OCI-LY3 (cell line): ENCODE data around the gene CLDN15.

Experiments used
- H2AFZ ChIP-seq: fragments of 200-600, 300-600 bp; shearing (Covaris generic); 2 replicates; pipeline ENCODE4 v1.6.0; 2014; ENCODE audit warnings: antibody characterized with exemption, low read depth, low read length
- H3K27ac ChIP-seq: fragments of 200-600, 300-600 bp; sonication (generic); 2 replicates; pipeline ENCODE4 v1.5.1; 2014; ENCODE audit warnings: mild to moderate bottlenecking, low read length, moderate library complexity, mixed read lengths
- H3K27me3 ChIP-seq: fragments of 200-600, 300-600 bp; sonication (generic); 2 replicates; pipeline ENCODE4 v1.6.1; 2014; ENCODE audit warnings: low read depth, low read length, mixed read lengths
- H3K36me3 ChIP-seq: fragments of 200-600, 300-600 bp; sonication (generic); replicated peaks from 2 replicates; pipeline ENCODE3; 2014; ENCODE audit warnings: low read depth, low read length, mixed read lengths
- H3K4me1 ChIP-seq: fragments of 300-600, 200-600 bp; sonication (generic); 2 replicates; pipeline ENCODE4 v1.6.1; 2014; ENCODE audit warnings: low read length, mixed read lengths
- H3K4me2 ChIP-seq: fragments of 200-600, 300-600 bp; sonication (generic); 2 replicates; pipeline ENCODE4 v1.6.1; 2014; ENCODE audit warnings: low read length, mixed read lengths
- H3K4me3 ChIP-seq: fragments of 300-600, 200-600 bp; sonication (generic); 2 replicates; pipeline ENCODE4 v1.5.1; 2014; ENCODE audit warnings: antibody characterized with exemption, mild to moderate bottlenecking, low read length, moderate library complexity
- H3K79me2 ChIP-seq: fragments of 300-600, 200-600 bp; shearing (Covaris generic); 2 replicates; pipeline ENCODE4 v1.6.1; 2014; ENCODE audit warnings: mild to moderate bottlenecking, low read length, mixed read lengths
- H3K9ac ChIP-seq: fragments of 300-600, 200-600 bp; shearing (Covaris generic); 2 replicates; pipeline ENCODE4 v1.6.0; 2014; ENCODE audit warnings: mild to moderate bottlenecking, low read length, moderate library complexity
- H3K9me3 ChIP-seq: fragments of 200-600, 300-600 bp; shearing (Covaris generic); 2 replicates; pipeline ENCODE4 v1.6.1; 2014; ENCODE audit warnings: low read length, mixed read lengths; ENCODE audit not compliant: insufficient read depth
- H4K20me1 ChIP-seq: fragments of 200-600, 300-600 bp; sonication (generic); 2 replicates; pipeline ENCODE4 v1.6.1; 2016; ENCODE audit warnings: low read length, mixed read lengths; ENCODE audit not compliant: insufficient read depth
- EZH2phosphoT487 ChIP-seq: fragments of 200-600 bp; shearing (Covaris generic); IDR thresholded peaks from 2 replicates; pipeline ENCODE4 v1.6.1; 2018; ENCODE audit warnings: antibody characterized with exemption, mixed run types, low read depth
- TF ChIP-seq, protein P1 (sequence below): fragments of 200-600, 300-600 bp; sonication (generic); IDR thresholded peaks from 2 replicates; pipeline ENCODE4 v1.5.1; 2014; ENCODE audit warnings: antibody characterized with exemption, low read length, low read depth

The CLDN15 gene

DNA sequence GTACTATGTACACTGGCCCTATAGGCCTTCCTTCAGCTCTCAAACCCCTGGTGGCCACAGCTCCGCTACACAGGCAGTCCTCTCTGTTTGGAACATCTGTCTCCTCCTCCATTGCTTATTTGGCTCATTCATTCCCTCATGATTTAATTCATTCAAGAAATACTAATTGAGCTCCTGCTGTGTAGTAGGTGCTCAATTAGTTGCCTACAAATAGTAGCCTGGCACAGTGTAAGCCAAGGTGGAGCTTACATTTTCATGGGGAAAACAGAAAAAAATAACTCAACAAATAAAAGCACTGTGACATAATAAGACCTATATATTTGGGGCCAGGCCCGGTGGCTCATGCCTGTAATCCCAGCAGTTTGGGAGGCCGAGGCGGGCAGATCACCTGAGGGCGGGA lies 10.7 kb upstream of the CLDN15 start:
- no peak overlapping the region for H2AFZ ChIP-seq
- peaks cover 78% of the 10 kb centered on the region for H3K79me2 ChIP-seq
- H3K36me3 ChIP-seq: peaks cover 21% of the 10 kb centered on the region
- no peaks in the 10 kb centered on the region for H3K9me3 ChIP-seq
- H3K27me3 ChIP-seq: no peaks in the 10 kb centered on the region
- H3K4me2 ChIP-seq: no peak overlapping the region
- no peak for TF ChIP-seq EZH2phosphoT487
- TF ChIP-seq, protein P1, sequence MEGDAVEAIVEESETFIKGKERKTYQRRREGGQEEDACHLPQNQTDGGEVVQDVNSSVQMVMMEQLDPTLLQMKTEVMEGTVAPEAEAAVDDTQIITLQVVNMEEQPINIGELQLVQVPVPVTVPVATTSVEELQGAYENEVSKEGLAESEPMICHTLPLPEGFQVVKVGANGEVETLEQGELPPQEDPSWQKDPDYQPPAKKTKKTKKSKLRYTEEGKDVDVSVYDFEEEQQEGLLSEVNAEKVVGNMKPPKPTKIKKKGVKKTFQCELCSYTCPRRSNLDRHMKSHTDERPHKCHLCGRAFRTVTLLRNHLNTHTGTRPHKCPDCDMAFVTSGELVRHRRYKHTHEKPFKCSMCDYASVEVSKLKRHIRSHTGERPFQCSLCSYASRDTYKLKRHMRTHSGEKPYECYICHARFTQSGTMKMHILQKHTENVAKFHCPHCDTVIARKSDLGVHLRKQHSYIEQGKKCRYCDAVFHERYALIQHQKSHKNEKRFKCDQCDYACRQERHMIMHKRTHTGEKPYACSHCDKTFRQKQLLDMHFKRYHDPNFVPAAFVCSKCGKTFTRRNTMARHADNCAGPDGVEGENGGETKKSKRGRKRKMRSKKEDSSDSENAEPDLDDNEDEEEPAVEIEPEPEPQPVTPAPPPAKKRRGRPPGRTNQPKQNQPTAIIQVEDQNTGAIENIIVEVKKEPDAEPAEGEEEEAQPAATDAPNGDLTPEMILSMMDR: no peak
- H3K9ac ChIP-seq: no peak overlapping the region
- peaks cover 31% of the 10 kb centered on the region for H3K4me1 ChIP-seq
- H3K4me3 ChIP-seq: no peak overlapping the region
- no peak overlapping the region for H3K27ac ChIP-seq
- 0 out of 2 replicates have a peak, but pooled peaks cover 2% of the 10 kb centered on the region for H4K20me1 ChIP-seq

DNA sequence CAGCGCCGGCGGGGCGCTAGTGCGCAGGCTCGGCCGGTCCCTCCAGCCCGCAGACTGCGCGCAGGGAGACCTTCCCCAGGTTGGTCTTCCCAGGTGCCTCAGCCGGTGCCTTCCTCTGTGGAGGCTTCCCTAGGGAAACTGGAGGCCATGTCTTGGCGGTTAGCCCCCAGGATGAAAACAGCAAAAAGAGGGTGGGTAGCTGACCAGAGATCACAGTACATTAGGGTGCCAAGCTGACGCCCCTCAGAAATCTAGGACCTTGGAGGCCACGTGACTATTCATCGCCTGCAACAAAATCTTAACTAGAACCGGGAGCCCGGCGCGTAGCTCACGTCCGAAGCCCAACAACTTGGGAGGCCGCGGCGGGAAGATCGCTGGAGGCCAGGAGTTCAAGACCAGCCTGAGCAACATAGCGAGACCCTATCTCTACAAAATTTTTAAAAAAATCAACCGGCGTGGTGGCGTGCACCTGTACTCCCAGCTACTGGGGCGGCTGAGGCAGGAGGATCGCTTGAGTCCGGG lies 7.6 kb upstream of the CLDN15 start:
- H3K4me1 ChIP-seq: peaks cover 16% of the 10 kb centered on the region
- H2AFZ ChIP-seq: no peak overlapping the region; the same call in 1 of the 2 replicates
- TF ChIP-seq, protein P1: no peak
- no peak for TF ChIP-seq EZH2phosphoT487
- peak overlapping the region; percentile 89; the same call in 1 of the 2 replicates for H3K9ac ChIP-seq
- peak overlapping the region; percentile 89 for H3K4me2 ChIP-seq
- H4K20me1 ChIP-seq: 0 out of 2 replicates have a peak, but pooled peaks cover 2% of the 10 kb centered on the region
- peaks cover 17% of the 10 kb centered on the region for H3K36me3 ChIP-seq
- peak overlapping the region; percentile 96 for H3K4me3 ChIP-seq
- peak overlapping the region; percentile 54; the same call in 1 of the 2 replicates for H3K27ac ChIP-seq
- H3K79me2 ChIP-seq: peaks cover 77% of the 10 kb centered on the region
- no peaks in the 10 kb centered on the region for H3K27me3 ChIP-seq
- no peaks in the 10 kb centered on the region for H3K9me3 ChIP-seq

DNA sequence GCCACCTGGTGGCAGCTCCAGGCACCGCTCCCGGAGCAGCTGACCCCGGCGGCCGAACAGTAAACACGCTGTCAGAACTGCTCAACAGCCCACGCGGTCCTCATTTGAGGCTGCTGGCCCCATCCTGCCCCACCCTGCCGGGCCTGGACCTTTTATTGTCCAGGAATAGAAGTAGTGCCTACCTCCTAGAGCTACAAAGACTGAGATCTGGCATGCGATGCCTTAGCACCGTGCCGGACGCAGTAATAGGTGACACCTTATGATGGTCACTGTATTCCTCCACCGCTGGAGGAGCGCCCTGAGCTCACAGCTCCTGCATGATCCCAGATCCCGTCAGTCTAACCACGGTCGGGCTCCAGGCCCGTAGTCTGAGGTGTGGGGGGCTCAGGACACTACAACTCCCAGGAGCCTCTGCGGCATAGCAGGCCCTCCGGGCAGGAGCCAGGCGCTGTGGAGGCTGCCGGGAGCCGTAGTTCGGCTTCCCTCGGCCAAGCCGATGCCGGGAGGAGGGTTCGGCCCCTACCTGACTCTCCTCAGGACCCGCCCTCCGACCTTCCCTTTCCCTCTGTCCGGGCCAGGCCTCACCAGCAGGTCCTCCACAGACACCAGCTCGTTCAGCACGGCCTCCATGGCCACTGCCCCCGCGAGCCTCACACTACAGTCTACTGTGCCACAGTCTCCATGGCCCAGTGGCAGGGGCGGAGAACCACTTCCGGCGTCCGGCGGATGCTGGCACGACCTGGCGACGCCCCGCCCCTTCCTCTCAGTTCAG lies 7.0 kb upstream of the CLDN15 start, which contains the start of gene FIS1:
TSS of gene FIS1 (minus strand) at position 707 of the 772 bp plus-strand sequence. CDS start at position 630, 77 bp downstream.
- 0 out of 2 replicates have a peak, but pooled peaks cover 2% of the 10 kb centered on the region for H4K20me1 ChIP-seq
- H3K36me3 ChIP-seq: peaks cover 17% of the 10 kb centered on the region
- peak within 1 kb of the TSS; percentile 89 for H3K4me2 ChIP-seq
- no peak within 1 kb of the TSS; the same call in 1 of the 2 replicates for H2AFZ ChIP-seq
- H3K27ac ChIP-seq: peak within 1 kb of the TSS; percentile 54
- TF ChIP-seq, protein P1: peak; percentile 77
- no peak for TF ChIP-seq EZH2phosphoT487
- peak within 1 kb of the TSS; percentile 89 for H3K9ac ChIP-seq
- H3K79me2 ChIP-seq: peaks cover 71% of the 10 kb centered on the region
- no peaks in the 10 kb centered on the region for H3K9me3 ChIP-seq
- H3K4me1 ChIP-seq: peaks cover 9% of the 10 kb centered on the region
- H3K27me3 ChIP-seq: no peaks in the 10 kb centered on the region
- H3K4me3 ChIP-seq: peak within 1 kb of the TSS; percentile 96
